Measurements from ENCODE around the gene TSPAN19.

DNA sequence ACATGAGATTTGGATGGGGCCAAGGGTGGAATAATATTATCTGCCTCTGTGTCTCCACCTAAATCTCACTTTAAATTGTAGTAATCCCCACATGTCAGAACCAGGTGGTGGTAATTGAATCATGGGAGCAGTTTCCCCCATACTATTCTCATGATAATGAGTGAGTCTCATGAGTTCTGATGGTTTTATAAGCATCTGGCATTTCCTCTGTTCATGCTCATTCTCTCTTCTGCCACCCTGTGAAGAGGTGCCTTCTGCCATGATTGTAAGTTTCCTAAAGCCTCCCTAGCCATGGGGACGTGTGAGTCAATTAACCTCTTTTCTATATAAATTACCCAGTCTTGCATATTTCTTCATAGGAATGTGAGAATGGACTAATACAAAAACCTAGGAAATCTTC lies 29.9 kb downstream of the TSPAN19 start:
- TF ChIP-seq, protein P1, sequence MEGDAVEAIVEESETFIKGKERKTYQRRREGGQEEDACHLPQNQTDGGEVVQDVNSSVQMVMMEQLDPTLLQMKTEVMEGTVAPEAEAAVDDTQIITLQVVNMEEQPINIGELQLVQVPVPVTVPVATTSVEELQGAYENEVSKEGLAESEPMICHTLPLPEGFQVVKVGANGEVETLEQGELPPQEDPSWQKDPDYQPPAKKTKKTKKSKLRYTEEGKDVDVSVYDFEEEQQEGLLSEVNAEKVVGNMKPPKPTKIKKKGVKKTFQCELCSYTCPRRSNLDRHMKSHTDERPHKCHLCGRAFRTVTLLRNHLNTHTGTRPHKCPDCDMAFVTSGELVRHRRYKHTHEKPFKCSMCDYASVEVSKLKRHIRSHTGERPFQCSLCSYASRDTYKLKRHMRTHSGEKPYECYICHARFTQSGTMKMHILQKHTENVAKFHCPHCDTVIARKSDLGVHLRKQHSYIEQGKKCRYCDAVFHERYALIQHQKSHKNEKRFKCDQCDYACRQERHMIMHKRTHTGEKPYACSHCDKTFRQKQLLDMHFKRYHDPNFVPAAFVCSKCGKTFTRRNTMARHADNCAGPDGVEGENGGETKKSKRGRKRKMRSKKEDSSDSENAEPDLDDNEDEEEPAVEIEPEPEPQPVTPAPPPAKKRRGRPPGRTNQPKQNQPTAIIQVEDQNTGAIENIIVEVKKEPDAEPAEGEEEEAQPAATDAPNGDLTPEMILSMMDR (IDR thresholded peaks at IDR 0.05) = no peak
- no peak for TF ChIP-seq POLR2A (IDR thresholded peaks at IDR 0.05)

Data from right lobe of liver (tissue), 4 donors.